ENCODE data around the gene PCBD1.

PCBD1 gene

GRCh38 chr10:70918851-70919530, 30.6 kb upstream of the PCBD1 start:
- no peak for TF ChIP-seq POU2F2 (IDR thresholded peaks at IDR 0.05; ENCODE audit: low read depth, low read length)
- TF ChIP-seq SPI1 (IDR thresholded peaks at IDR 0.05; ENCODE audit: low read depth, low read length), result no peak
- no peak for TF ChIP-seq POLR2A (IDR thresholded peaks at IDR 0.05; ENCODE audit: low read depth, low read length)
- TF ChIP-seq TAF1 (IDR thresholded peaks at IDR 0.05; ENCODE audit: low read depth, low read length), result no peak
- TF ChIP-seq POLR2AphosphoS5 (IDR thresholded peaks at IDR 0.05; ENCODE audit: low read depth, low read length), result no peak
- TF ChIP-seq PAX5 (IDR thresholded peaks at IDR 0.05; ENCODE audit: insufficient read depth, low read length, severe bottlenecking), result no peak
- no peak for FAIRE-seq
- no peak for DNase-seq (ENCODE audit: insufficient read length, low spot score)

- DNase-seq (ENCODE audit: insufficient read length, low spot score) (no peak), FAIRE-seq (no peak)
- no peak for TF ChIP-seq POLR2A (IDR thresholded peaks at IDR 0.05; ENCODE audit: low read depth, low read length)
Observed at GRCh38 chr10:70917635-70918034, 29.3 kb upstream of the PCBD1 start.

- DNase-seq (ENCODE audit: insufficient read length, low spot score) (no peak), FAIRE-seq (no peak)
- TF ChIP-seq POLR2A (IDR thresholded peaks at IDR 0.05; ENCODE audit: low read depth, low read length), result no peak
- no peak for TF ChIP-seq SPI1 (IDR thresholded peaks at IDR 0.05; ENCODE audit: low read depth, low read length)
- no peak for TF ChIP-seq POLR2AphosphoS5 (IDR thresholded peaks at IDR 0.05; ENCODE audit: low read depth, low read length)
Observed at GRCh38 chr10:70917226-70917625, 28.9 kb upstream of the PCBD1 start.

GRCh38 chr10:70916241-70916640, 27.9 kb upstream of the PCBD1 start:
- no peak for FAIRE-seq
- TF ChIP-seq POLR2AphosphoS5 (IDR thresholded peaks at IDR 0.05; ENCODE audit: low read depth, low read length), result no peak
- no peak for DNase-seq (ENCODE audit: insufficient read length, low spot score)

GRCh38 chr10:70915806-70916205, 27.4 kb upstream of the PCBD1 start:
- no peak for DNase-seq (ENCODE audit: insufficient read length, low spot score)
- no peak for TF ChIP-seq POLR2A (IDR thresholded peaks at IDR 0.05; ENCODE audit: low read depth, low read length)
- TF ChIP-seq POU2F2 (IDR thresholded peaks at IDR 0.05; ENCODE audit: low read depth, low read length), result no peak
- no peak for TF ChIP-seq PAX5 (IDR thresholded peaks at IDR 0.05; ENCODE audit: insufficient read depth, low read length, severe bottlenecking)
- no peak for TF ChIP-seq SPI1 (IDR thresholded peaks at IDR 0.05; ENCODE audit: low read depth, low read length)
- TF ChIP-seq POLR2AphosphoS5 (IDR thresholded peaks at IDR 0.05; ENCODE audit: low read depth, low read length), result no peak
- no peak for TF ChIP-seq TAF1 (IDR thresholded peaks at IDR 0.05; ENCODE audit: low read depth, low read length)
- FAIRE-seq, result no peak

GRCh38 chr10:70915206-70915605, 26.8 kb upstream of the PCBD1 start:
- FAIRE-seq (no peak), DNase-seq (ENCODE audit: insufficient read length, low spot score) (no peak)
- TF ChIP-seq TAF1 (IDR thresholded peaks at IDR 0.05; ENCODE audit: low read depth, low read length) (no peak), POU2F2 (IDR thresholded peaks at IDR 0.05; ENCODE audit: low read depth, low read length) (no peak), POLR2A (IDR thresholded peaks at IDR 0.05; ENCODE audit: low read depth, low read length) (no peak), POLR2AphosphoS5 (IDR thresholded peaks at IDR 0.05; ENCODE audit: low read depth, low read length) (no peak), SPI1 (IDR thresholded peaks at IDR 0.05; ENCODE audit: low read depth, low read length) (no peak), PAX5 (IDR thresholded peaks at IDR 0.05; ENCODE audit: insufficient read depth, low read length, severe bottlenecking) (no peak)

- DNase-seq (ENCODE audit: insufficient read length, low spot score) (no peak), FAIRE-seq (no peak)
- TF ChIP-seq PAX5 (IDR thresholded peaks at IDR 0.05; ENCODE audit: insufficient read depth, low read length, severe bottlenecking) (no peak), POU2F2 (IDR thresholded peaks at IDR 0.05; ENCODE audit: low read depth, low read length) (no peak), SPI1 (IDR thresholded peaks at IDR 0.05; ENCODE audit: low read depth, low read length) (no peak), POLR2AphosphoS5 (IDR thresholded peaks at IDR 0.05; ENCODE audit: low read depth, low read length) (no peak), POLR2A (IDR thresholded peaks at IDR 0.05; ENCODE audit: low read depth, low read length) (no peak), TAF1 (IDR thresholded peaks at IDR 0.05; ENCODE audit: low read depth, low read length) (no peak)
Observed at GRCh38 chr10:70914316-70914864, 26.0 kb upstream of the PCBD1 start.

- TF ChIP-seq POU2F2 (IDR thresholded peaks at IDR 0.05; ENCODE audit: low read depth, low read length), result no peak
- no peak for TF ChIP-seq SPI1 (IDR thresholded peaks at IDR 0.05; ENCODE audit: low read depth, low read length)
- no peak for TF ChIP-seq POLR2AphosphoS5 (IDR thresholded peaks at IDR 0.05; ENCODE audit: low read depth, low read length)
- no peak for TF ChIP-seq TAF1 (IDR thresholded peaks at IDR 0.05; ENCODE audit: low read depth, low read length)
- TF ChIP-seq POLR2A (IDR thresholded peaks at IDR 0.05; ENCODE audit: low read depth, low read length), result no peak
- TF ChIP-seq PAX5 (IDR thresholded peaks at IDR 0.05; ENCODE audit: insufficient read depth, low read length, severe bottlenecking), result no peak
- FAIRE-seq (no peak), DNase-seq (ENCODE audit: insufficient read length, low spot score) (no peak)
Observed at GRCh38 chr10:70913893-70914240, 25.5 kb upstream of the PCBD1 start.

GRCh38 chr10:70913191-70913892, 25.0 kb upstream of the PCBD1 start:
- no peak for DNase-seq (ENCODE audit: insufficient read length, low spot score)
- TF ChIP-seq POLR2AphosphoS5 (IDR thresholded peaks at IDR 0.05; ENCODE audit: low read depth, low read length) (no peak), POLR2A (IDR thresholded peaks at IDR 0.05; ENCODE audit: low read depth, low read length) (no peak), POU2F2 (IDR thresholded peaks at IDR 0.05; ENCODE audit: low read depth, low read length) (no peak), SPI1 (IDR thresholded peaks at IDR 0.05; ENCODE audit: low read depth, low read length) (no peak), TAF1 (IDR thresholded peaks at IDR 0.05; ENCODE audit: low read depth, low read length) (no peak), PAX5 (IDR thresholded peaks at IDR 0.05; ENCODE audit: insufficient read depth, low read length, severe bottlenecking) (no peak)
- FAIRE-seq, result no peak

- FAIRE-seq (no peak), DNase-seq (ENCODE audit: insufficient read length, low spot score) (no peak)
- TF ChIP-seq TAF1 (IDR thresholded peaks at IDR 0.05; ENCODE audit: low read depth, low read length), result no peak
- no peak for TF ChIP-seq POU2F2 (IDR thresholded peaks at IDR 0.05; ENCODE audit: low read depth, low read length)
- TF ChIP-seq POLR2AphosphoS5 (IDR thresholded peaks at IDR 0.05; ENCODE audit: low read depth, low read length), result no peak
- no peak for TF ChIP-seq PAX5 (IDR thresholded peaks at IDR 0.05; ENCODE audit: insufficient read depth, low read length, severe bottlenecking)
- TF ChIP-seq SPI1 (IDR thresholded peaks at IDR 0.05; ENCODE audit: low read depth, low read length), result no peak
- no peak for TF ChIP-seq POLR2A (IDR thresholded peaks at IDR 0.05; ENCODE audit: low read depth, low read length)
Observed at GRCh38 chr10:70912556-70912955, 24.2 kb upstream of the PCBD1 start.
